GM10847 (cell line): Measurements from ENCODE around the gene KRT13.

Source experiments
- POLR2A ChIP-seq: IDR thresholded peaks from 2 replicates; pipeline ENCODE4 v1.6.1; 2011; ENCODE audit not compliant: insufficient read length; ENCODE audit errors: extremely low read depth

The KRT13 gene

GRCh38 chr17:41494524-41494923 is 10.9 kb downstream of the KRT13 start:
- TF ChIP-seq POLR2A: no peak

- TF ChIP-seq POLR2A: no peak
Observed at GRCh38 chr17:41492771-41493170, 12.6 kb downstream of the KRT13 start.

- no peak for TF ChIP-seq POLR2A
Observed at GRCh38 chr17:41492351-41492750, 13.1 kb downstream of the KRT13 start.

- TF ChIP-seq POLR2A: no peak
Observed at GRCh38 chr17:41491476-41491875, 13.9 kb downstream of the KRT13 start.

GRCh38 chr17:41490000-41490990 is 15.1 kb downstream of the KRT13 start:
- no peak for TF ChIP-seq POLR2A

GRCh38 chr17:41489531-41489930 is 15.9 kb downstream of the KRT13 start, which contains the start of gene KRT36:
Gene KRT36, minus strand, starts transcription at chr17:41489910. Its CDS starts 46 bp downstream, at chr17:41489864.
- TF ChIP-seq POLR2A: no peak

GRCh38 chr17:41486809-41487530 is 18.4 kb downstream of the KRT13 start:
- no peak for TF ChIP-seq POLR2A

GRCh38 chr17:41486316-41486715 is 19.1 kb downstream of the KRT13 start:
- TF ChIP-seq POLR2A: no peak

DNA sequence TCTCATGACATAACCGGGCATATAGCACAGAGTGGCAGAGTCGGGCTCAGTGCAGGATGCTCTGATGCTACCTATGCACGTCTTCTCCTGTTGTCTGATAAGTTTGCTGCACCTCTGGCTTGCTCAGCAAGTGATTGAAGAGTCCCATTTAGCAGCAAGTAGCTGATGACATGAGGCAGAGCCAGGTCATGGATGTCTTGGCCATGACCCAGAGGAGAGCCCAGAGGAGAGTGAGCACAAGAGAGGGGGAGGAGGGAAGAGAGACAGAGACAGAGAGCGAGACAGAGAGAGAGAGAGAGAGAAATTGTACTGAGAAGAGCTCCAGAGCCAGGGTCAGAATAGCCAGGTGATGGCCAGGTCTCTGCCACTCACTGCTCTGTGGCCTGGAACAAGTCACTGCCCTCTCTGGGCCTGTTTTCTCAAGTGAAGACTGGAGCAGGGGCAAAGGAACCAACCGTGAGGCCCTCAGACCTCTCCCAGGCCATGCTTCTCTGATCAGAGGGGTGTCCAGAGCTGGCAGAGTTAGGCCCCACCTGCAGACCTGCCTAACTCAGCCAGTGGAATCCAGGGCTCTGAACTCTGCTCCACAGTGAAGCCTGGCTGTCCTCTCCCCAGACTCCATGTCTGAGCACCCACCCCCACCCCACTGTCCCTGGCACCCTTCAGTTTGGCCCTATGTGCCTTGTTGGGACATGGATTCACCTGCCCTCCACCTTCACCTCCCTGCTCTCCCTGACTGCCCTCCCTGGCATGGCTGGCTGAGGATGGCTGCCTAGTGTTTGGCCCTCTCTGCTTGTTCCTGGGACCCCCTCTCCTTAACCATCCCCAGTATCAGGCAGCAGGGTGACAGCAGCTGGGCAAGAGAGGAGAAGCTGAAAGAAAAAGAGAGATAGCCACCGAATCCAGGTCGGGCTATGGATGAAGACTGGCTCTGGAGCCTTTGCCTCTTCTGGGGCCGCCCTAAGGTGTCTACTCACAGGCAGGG is 20.2 kb downstream of the KRT13 start:
- TF ChIP-seq POLR2A: no peak

DNA sequence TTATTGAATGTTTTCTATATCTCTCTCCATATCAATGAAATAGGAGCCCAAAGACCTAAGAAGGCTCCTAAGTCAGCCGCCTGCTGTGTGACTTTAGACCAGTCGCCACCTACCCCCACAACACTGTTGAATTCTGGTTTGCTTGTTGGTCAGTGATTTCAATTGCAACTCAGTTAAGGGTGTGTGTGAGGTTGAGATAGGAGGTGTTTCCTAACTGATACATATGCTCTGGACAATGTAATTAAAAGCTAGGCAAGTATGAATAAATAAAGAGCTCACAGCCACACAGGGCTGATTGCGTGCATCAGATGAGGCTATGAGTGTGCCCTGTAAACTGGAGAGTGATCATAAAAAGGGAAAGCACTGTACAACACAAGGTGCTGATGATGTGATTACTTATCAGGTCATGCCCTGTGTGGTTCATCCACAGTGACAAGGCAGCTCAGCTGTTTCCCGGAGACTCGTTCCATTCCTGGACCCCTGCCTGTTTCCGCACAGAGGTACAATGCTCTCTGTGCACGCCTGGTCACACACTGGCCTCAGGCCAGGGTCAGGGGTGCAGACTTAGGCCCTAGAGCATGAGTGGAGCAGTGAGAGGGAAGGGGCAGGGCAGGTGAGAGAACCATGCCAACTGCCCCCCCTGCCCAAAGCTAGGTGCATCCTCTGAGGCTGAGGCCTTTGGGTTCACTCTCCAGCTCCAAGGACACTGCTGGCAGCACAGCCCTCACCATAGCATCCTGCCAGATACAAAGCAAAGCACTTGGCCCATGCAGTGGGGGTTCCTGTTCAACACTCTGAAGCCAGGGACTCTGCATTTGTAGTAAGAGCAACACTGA is 21.2 kb downstream of the KRT13 start:
- no peak for TF ChIP-seq POLR2A

- no peak for TF ChIP-seq POLR2A
Observed at GRCh38 chr17:41483531-41483930, 21.9 kb downstream of the KRT13 start.

GRCh38 chr17:41481036-41481435 is 24.4 kb downstream of the KRT13 start, which contains the start of gene KRT35:
Gene KRT35, minus strand, starts transcription at chr17:41481151. Its CDS starts 54 bp downstream, at chr17:41481097.
- no peak for TF ChIP-seq POLR2A

DNA sequence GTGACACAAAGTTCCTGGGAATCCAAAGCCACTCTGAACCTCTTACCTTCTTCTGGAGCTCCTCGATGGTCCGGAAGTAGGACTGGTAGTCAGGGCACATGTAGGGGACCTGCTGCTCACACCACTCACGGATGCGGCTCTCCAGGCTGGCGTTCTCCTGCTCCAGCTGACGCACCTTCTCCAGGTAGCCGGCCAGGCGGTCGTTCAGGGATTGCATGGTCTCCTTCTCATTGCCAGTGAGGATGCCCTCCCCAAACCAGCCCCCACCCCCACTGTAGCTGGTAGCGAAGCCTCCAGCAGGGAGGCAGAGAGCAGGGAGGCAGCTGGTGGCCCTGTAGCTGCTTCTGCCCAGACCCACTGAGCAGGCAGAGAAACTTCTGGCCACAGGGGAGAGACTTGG is 24.8 kb downstream of the KRT13 start:
- no peak for TF ChIP-seq POLR2A

DNA sequence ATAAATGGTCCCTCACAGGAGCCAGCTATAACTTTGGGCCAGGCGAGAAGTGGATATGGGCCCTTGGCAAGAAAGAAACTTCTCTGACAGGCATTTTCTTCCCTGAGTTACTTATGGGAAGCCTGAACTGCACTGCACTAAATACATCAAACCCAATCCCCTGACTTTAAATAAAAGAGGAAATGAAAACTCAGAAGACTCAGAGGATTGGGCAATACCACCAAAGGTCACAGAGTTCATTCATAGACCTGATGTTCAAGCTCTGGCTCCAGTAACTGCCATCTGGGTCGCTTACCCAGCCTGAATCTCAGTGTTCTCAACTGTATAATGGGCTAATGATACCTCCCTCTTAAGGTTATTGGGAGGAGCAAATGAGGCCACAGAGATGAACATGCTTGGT is 25.3 kb downstream of the KRT13 start:
- TF ChIP-seq POLR2A: no peak
